Karpas-422 (cell line): ENCODE results near the gene TBC1D7. TPM values are rescaled to one million over a fixed set of nuclear protein-coding genes. Genes with fewer than 3 reads are reported as not detected.

Source experiments
- DNase-seq: peaks from one replicate; pipeline ENCODE4 v3.0.0-alpha.2; 2015
- H2AFZ ChIP-seq: fragments of 200-600 bp; sonication (generic); 2 replicates; pipeline ENCODE4 v1.6.1; 2014; ENCODE audit warnings: antibody characterized with exemption, low read length, mixed read lengths
- H3K27ac ChIP-seq: fragments of 200-600 bp; sonication (generic); 2 replicates; pipeline ENCODE4 v1.5.1; 2014; ENCODE audit warnings: mild to moderate bottlenecking, low read length, moderate library complexity
- H3K27me3 ChIP-seq: fragments of 200-600 bp; sonication (generic); 2 replicates; pipeline ENCODE4 v1.6.1; 2014; ENCODE audit warnings: low read length, mixed read lengths
- H3K36me3 ChIP-seq: fragments of 200-600 bp; sonication (generic); 2 replicates; pipeline ENCODE4 v1.6.1; 2014; ENCODE audit warnings: low read length, mixed read lengths; ENCODE audit not compliant: insufficient read depth
- H3K4me1 ChIP-seq: fragments of 200-600 bp; sonication (generic); 2 replicates; pipeline ENCODE4 v1.6.1; 2014; ENCODE audit warnings: mild to moderate bottlenecking, low read length, mixed read lengths
- H3K4me2 ChIP-seq: fragments of 200-600 bp; sonication (generic); 2 replicates; pipeline ENCODE4 v1.6.1; 2014; ENCODE audit warnings: low read length, low read depth, mild to moderate bottlenecking; ENCODE audit not compliant: poor library complexity, severe bottlenecking
- H3K4me3 ChIP-seq: fragments of 200-600 bp; sonication (generic); 2 replicates; pipeline ENCODE4 v1.5.1; 2014; ENCODE audit warnings: mild to moderate bottlenecking, antibody characterized with exemption, low read length, mixed read lengths
- H3K79me2 ChIP-seq: fragments of 200-600 bp; sonication (generic); 2 replicates; pipeline ENCODE4 v1.6.1; 2014; ENCODE audit warnings: mild to moderate bottlenecking, low read length, mixed read lengths
- H3K9ac ChIP-seq: fragments of 200-600 bp; sonication (generic); 2 replicates; pipeline ENCODE4 v1.6.0; 2014; ENCODE audit warnings: low read length
- H3K9me2 ChIP-seq: fragments of 200-600 bp; sonication (generic), shearing (Covaris generic); replicated peaks from 2 replicates; pipeline ENCODE4 v1.6.0; 2014; ENCODE audit warnings: mild to moderate bottlenecking, low read length, moderate library complexity; ENCODE audit not compliant: insufficient read depth
- H3K9me3 ChIP-seq: fragments of 300-700, 200-600 bp; sonication (generic); 2 replicates; pipeline ENCODE4 v1.6.1; 2014; ENCODE audit warnings: low read length, mixed read lengths
- H4K20me1 ChIP-seq: fragments of 200-600 bp; sonication (generic); 2 replicates; pipeline ENCODE4 v1.6.1; 2014; ENCODE audit warnings: mild to moderate bottlenecking, antibody characterized with exemption, low read length, low read depth; ENCODE audit not compliant: insufficient read depth
- total RNA-seq: library from RNA; depleted of rRNA; stranded (reverse); fragments of >200 nt; shearing (Covaris generic); gene quantifications from 2 replicates; pipeline ENCODE4 v1.2.3, GENCODE V29; 2014; ENCODE audit warnings: low replicate concordance

Gene TBC1D7
- total RNA-seq, 1 experiment from 2014 or later, result 28.6 TPM

GRCh38 chr6:13305791-13306190 lies 22.5 kb downstream of the TBC1D7 start:
- Histone ChIP-seq H3K4me3 (no peak overlapping the region), H3K4me2 (no peak overlapping the region), H3K36me3 (peaks cover 12% of the 10 kb centered on the region), H4K20me1 (no peaks in the 10 kb centered on the region), H3K4me1 (peaks cover 21% of the 10 kb centered on the region), H3K9me2 (no peaks in the 10 kb centered on the region), H3K9ac (no peak overlapping the region), H2AFZ (no peak overlapping the region), H3K9me3 (no peaks in the 10 kb centered on the region), H3K79me2 (no peaks in the 10 kb centered on the region), H3K27me3 (no peaks in the 10 kb centered on the region), H3K27ac (no peak overlapping the region)
- no peak for DNase-seq

- Histone ChIP-seq H3K9ac (no peak overlapping the region), H3K36me3 (peaks cover 12% of the 10 kb centered on the region), H3K4me3 (no peak overlapping the region), H3K4me2 (peak overlapping the region; percentile 18), H3K27me3 (no peaks in the 10 kb centered on the region), H3K9me3 (no peaks in the 10 kb centered on the region), H2AFZ (no peak overlapping the region), H3K9me2 (no peaks in the 10 kb centered on the region), H3K27ac (no peak overlapping the region), H3K79me2 (no peaks in the 10 kb centered on the region), H4K20me1 (no peaks in the 10 kb centered on the region), H3K4me1 (peaks cover 21% of the 10 kb centered on the region)
- DNase-seq, result no peak
Measured at GRCh38 chr6:13305288-13305687, 23.0 kb downstream of the TBC1D7 start.

- Histone ChIP-seq H2AFZ (no peak overlapping the region), H3K36me3 (peaks cover 12% of the 10 kb centered on the region), H3K9ac (no peak overlapping the region)
Measured at GRCh38 chr6:13304580-13305260, 23.6 kb downstream of the TBC1D7 start.

GRCh38 chr6:13304101-13304500 lies 24.2 kb downstream of the TBC1D7 start:
- no peak overlapping the region for H2AFZ ChIP-seq
- no peak overlapping the region for H3K4me2 ChIP-seq
- no peaks in the 10 kb centered on the region for H3K79me2 ChIP-seq
- H3K9me2 ChIP-seq, result no peaks in the 10 kb centered on the region
- H3K4me1 ChIP-seq, result peaks cover 21% of the 10 kb centered on the region
- 0 out of 2 replicates have a peak overlapping the region, but pooled peaks have one; percentile 17 for H3K27ac ChIP-seq
- DNase-seq, result no peak
- H3K36me3 ChIP-seq, result peaks cover 12% of the 10 kb centered on the region
- no peaks in the 10 kb centered on the region for H3K9me3 ChIP-seq
- H3K9ac ChIP-seq, result no peak overlapping the region
- H3K4me3 ChIP-seq, result no peak overlapping the region
- no peaks in the 10 kb centered on the region for H3K27me3 ChIP-seq
- H4K20me1 ChIP-seq, result no peaks in the 10 kb centered on the region

More at GRCh38 chr6:13304580-13305260, 23.6 kb downstream of the TBC1D7 start:
- no peaks in the 10 kb centered on the region for H3K27me3 ChIP-seq
- no peaks in the 10 kb centered on the region for H4K20me1 ChIP-seq
- H3K9me2 ChIP-seq, result no peaks in the 10 kb centered on the region
- H3K27ac ChIP-seq, result 0 out of 2 replicates have a peak overlapping the region, but pooled peaks have one; percentile 17
- H3K9me3 ChIP-seq, result no peaks in the 10 kb centered on the region
- peaks cover 21% of the 10 kb centered on the region for H3K4me1 ChIP-seq
- no peaks in the 10 kb centered on the region for H3K79me2 ChIP-seq
- no peak overlapping the region for H3K4me3 ChIP-seq
- peak overlapping the region; percentile 18 for H3K4me2 ChIP-seq
- DNase-seq, result peak; percentile 51

- no peak overlapping the region for H3K27ac ChIP-seq
- H4K20me1 ChIP-seq, result no peaks in the 10 kb centered on the region
- peaks cover 21% of the 10 kb centered on the region for H3K4me1 ChIP-seq
- no peak overlapping the region for H2AFZ ChIP-seq
- H3K36me3 ChIP-seq, result peaks cover 12% of the 10 kb centered on the region
- no peak overlapping the region for H3K4me3 ChIP-seq
- H3K9me3 ChIP-seq, result no peaks in the 10 kb centered on the region
- H3K27me3 ChIP-seq, result no peaks in the 10 kb centered on the region
- no peaks in the 10 kb centered on the region for H3K9me2 ChIP-seq
- DNase-seq, result no peak
- H3K9ac ChIP-seq, result no peak overlapping the region
- no peaks in the 10 kb centered on the region for H3K79me2 ChIP-seq
- no peak overlapping the region for H3K4me2 ChIP-seq
Measured at GRCh38 chr6:13303668-13304017, 24.7 kb downstream of the TBC1D7 start.

- H3K36me3 ChIP-seq, result peaks cover 12% of the 10 kb centered on the region
- H3K9ac ChIP-seq, result no peak overlapping the region
- no peaks in the 10 kb centered on the region for H4K20me1 ChIP-seq
- H3K27me3 ChIP-seq, result no peaks in the 10 kb centered on the region
- H3K4me2 ChIP-seq, result no peak overlapping the region
- no peak overlapping the region for H3K4me3 ChIP-seq
- H3K4me1 ChIP-seq, result peaks cover 21% of the 10 kb centered on the region
- no peak for DNase-seq
- H2AFZ ChIP-seq, result no peak overlapping the region
- no peaks in the 10 kb centered on the region for H3K9me3 ChIP-seq
- no peaks in the 10 kb centered on the region for H3K9me2 ChIP-seq
- H3K79me2 ChIP-seq, result no peaks in the 10 kb centered on the region
- H3K27ac ChIP-seq, result no peak overlapping the region
Measured at GRCh38 chr6:13302751-13303667, 25.3 kb downstream of the TBC1D7 start.

GRCh38 chr6:13302291-13302690 lies 26.0 kb downstream of the TBC1D7 start:
- H3K9me3 ChIP-seq, result no peaks in the 10 kb centered on the region
- peaks cover 12% of the 10 kb centered on the region for H3K36me3 ChIP-seq
- no peak overlapping the region for H3K9ac ChIP-seq
- no peak for DNase-seq
- no peak overlapping the region for H3K4me3 ChIP-seq
- H3K27ac ChIP-seq, result no peak overlapping the region
- no peak overlapping the region for H3K4me2 ChIP-seq
- H3K4me1 ChIP-seq, result peaks cover 21% of the 10 kb centered on the region
- no peaks in the 10 kb centered on the region for H3K79me2 ChIP-seq
- H2AFZ ChIP-seq, result no peak overlapping the region
- H3K9me2 ChIP-seq, result no peaks in the 10 kb centered on the region
- no peaks in the 10 kb centered on the region for H4K20me1 ChIP-seq
- H3K27me3 ChIP-seq, result no peaks in the 10 kb centered on the region
